Fibroblast of skin of abdomen (primary cell): ENCODE data around the gene SSBP3.
"Not testable (repeated sequence)": the region's sequence is repeated elsewhere in the genome, so short reads cannot be mapped to it uniquely, and the experiment has no call there.

Experiments
- DNase-seq: peaks from one replicate; pipeline ENCODE4 v3.0.0-alpha.2; 2013

SSBP3 gene

DNA sequence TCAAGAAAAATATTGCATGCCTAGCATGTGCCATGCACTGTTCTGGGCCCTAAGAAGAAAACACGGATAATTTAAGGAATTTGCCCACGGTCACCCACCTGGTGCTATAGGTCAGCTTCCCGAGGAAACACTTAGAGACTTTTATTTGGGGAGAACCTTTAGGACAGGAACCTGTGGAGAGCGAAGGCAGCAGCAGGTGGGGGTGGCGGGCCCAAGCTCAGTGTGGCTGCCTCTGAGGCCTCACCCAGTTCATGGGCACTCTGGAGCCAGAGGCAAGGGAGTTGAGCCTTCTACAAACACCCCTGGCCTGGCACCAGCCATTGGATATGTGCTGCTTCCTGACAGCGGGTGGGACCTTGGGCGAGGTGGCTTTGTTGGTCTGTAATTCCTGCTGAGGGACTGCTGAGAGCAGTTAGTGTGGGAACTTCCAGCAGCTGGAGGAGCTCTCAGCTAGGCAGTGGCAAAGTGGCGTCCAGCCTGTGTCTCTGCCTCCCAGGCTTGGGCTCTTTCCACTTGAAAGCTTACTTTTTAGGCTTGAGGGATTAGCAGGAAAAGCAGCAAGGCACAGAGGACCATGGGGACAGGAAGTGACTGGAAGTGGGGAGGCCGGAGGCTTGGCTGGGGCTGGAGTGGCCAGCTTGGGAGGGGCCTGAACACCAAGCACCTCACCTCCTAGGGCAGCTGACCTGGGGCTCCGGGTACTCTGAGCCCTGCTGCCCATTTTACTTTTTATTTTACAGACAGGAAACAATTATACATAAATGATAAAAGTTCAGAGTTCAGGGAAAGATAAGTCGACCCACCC, 187.1 kb downstream of the SSBP3 start:
- no peak for DNase-seq

DNA sequence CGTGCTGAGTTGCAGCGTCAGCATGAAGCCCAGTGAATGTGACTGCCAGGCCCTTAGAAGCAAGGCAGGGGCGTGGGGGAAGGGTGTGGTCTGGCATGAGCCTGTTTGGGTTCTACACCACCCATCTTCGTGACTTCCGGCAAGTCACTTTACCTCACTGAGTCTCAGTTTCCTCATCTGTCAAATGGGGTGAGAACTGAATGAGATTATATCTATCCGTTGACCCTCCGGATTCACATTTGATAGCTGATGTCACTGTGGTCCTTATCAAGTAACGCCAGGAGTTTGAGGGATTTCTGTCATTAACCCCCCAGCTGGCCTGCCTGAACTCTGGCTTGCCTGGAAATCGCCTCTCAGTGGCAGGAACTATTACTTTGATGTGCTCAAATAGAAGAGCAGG, 190.7 kb downstream of the SSBP3 start:
- DNase-seq: no peak

DNA sequence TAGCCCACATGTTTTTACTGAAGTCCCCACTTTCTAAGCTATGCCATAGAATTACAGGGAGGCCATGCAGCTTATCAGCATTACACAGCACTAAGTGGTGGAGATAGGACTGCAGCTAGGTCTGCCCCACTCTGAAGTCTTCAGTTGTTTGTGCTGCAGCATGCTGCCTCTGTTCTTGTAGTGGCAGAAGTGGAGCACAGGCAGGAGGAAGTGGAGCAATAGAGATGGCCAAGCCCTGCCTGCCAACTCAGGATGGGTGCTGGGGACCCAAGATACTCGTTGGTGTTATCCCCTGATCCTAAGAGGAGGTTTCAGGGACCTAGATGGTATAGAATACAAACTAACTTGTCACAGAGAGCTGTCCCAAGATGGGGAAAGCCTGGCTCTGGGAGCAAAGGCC, 193.3 kb downstream of the SSBP3 start:
- no peak for DNase-seq

DNA sequence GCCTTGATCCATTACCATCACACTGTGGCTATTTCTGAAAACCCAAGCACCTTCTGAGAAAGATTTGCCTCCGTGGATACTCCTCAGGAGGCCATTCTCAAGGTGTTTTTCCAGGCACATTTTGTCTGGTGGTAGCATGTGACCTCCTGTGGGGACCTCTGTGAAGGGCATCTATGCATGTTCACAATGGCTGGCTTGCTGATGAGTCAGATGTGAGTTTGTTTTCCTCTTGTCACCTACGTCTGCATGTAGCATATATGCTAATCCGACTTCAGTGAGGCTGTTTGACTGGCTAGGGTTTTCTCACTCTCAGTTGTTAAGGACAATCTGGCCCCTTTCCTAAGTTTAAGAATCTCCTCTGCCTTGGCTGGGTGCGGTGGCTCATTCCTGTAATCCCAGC, 198.3 kb downstream of the SSBP3 start:
- DNase-seq: not testable (repeated sequence)

DNA sequence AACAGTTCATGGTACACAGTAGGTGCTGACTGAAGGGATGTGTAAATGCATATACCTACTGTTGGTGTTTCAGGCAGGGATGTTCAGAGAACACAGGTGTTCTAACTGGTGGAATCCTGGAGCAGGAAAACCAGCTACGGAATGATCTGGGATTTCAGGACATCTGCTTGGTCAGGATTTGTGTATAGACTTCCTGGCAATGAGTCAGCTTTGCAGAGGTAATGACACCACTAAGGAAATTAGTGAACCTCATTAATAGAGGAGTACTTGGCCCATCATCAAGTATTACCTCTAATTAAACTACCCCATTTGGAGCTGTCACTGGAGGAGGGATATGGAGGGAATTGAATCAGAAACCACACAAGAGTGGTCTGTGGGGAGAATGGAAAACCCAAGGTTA, 198.9 kb downstream of the SSBP3 start:
- no peak for DNase-seq

DNA sequence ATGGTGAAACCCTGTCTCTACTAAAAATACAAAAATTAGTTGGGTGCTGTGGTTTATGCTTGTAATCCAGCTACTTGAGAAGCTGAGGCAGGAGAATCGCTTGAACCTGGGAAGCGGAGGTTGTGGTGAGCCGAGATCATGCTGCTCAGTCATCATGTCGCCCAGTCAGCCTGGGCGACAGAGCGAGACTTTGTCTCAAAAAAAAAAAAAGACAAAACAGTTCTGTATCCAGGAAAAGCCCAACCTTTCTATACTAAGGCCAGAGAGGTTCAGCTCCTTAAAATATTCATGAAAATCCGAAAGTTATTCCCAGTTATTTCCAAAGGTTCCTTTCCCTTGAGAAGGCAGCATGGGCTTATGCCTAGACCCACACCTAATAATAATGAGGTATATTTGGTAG, 202.0 kb downstream of the SSBP3 start:
- DNase-seq: no peak

DNA sequence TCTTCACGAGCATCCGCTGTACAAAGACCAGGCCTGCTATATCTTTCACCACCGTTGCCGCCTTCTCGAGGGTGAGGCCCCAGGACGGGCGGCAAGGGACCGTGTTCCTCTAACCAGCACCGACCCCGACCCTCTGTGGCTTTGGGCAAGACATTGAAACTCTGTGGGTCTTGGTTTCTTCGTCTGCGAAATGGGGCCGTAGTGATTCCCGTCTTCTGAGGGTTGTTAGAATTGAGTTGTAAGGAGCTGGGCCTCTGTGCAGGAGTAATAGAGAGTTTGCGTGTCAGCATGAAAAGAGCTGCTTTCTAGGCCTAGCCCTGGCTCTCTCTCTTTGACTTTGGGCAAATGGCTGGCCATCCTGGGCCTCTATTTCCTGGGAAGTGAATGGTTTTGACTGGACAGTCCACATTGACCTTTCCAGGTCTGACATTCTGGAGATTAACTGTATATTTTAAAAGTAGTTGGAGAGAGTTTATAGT, 205.6 kb downstream of the SSBP3 start:
- DNase-seq: no peak

DNA sequence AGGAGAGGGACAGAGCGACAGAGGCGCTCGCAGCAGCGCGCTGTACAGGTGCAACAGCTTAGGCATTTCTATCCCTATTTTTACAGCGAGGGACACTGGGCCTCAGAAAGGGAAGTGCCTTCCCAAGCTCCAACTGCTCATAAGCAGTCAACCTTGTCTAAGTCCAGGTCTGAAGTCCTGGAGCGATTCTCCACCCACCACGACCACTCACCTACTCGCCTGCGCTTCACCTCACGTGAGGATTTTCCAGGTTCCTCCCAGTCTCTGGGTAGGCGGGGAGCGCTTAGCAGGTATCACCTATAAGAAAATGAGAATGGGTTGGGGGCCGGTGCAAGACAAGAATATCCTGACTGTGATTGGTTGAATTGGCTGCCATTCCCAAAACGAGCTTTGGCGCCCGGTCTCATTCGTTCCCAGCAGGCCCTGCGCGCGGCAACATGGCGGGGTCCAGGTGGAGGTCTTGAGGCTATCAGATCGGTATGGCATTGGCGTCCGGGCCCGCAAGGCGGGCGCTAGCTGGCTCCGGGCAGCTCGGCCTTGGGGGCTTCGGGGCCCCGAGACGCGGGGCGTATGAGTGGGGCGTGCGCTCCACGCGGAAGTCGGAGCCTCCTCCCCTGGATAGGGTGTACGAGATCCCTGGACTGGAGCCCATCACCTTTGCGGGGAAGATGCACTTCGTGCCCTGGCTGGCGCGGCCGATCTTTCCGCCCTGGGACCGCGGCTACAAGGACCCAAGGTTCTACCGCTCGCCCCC, 206.3 kb downstream of the SSBP3 start, which contains the start of the genes CYB5RL and MRPL37:
Gene CYB5RL (minus strand): TSS at position 266 of the 754 bp plus-strand sequence. CDS start 4,414 bp downstream, outside the sequence.
Gene MRPL37 (plus strand): TSS at position 403 of the 754 bp plus-strand sequence. CDS start 77 bp downstream, at position 480.
- DNase-seq: peak; percentile 96

DNA sequence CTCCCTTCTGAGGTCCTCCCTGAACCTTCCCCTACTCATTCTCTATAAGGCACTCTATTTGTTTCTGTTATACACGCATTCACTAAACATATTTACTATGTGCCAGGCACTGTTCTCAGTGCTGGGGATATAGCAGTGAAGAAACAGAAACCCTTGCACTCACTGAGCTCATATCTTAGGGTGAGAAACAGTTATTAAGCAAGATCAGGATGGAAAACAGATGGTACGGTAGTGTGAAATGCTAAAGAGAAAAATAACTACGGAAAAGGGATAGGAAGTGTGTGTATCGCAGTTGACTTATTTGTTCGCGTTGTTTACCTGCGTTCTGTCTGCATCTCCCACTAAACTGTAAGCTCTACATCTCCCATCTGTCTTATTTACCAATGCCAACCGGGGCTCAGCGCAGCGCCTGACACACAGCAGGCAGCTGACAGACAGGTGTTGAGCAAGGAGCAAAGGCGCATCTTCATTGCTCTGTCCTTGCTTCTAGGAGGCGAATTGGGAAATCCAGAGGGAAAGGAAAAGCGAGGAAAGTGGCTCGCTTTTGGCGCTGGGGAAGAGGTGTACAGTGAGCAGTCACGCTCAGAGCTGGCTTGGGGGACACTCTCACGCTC, 206.9 kb downstream of the SSBP3 start:
- DNase-seq: no peak

DNA sequence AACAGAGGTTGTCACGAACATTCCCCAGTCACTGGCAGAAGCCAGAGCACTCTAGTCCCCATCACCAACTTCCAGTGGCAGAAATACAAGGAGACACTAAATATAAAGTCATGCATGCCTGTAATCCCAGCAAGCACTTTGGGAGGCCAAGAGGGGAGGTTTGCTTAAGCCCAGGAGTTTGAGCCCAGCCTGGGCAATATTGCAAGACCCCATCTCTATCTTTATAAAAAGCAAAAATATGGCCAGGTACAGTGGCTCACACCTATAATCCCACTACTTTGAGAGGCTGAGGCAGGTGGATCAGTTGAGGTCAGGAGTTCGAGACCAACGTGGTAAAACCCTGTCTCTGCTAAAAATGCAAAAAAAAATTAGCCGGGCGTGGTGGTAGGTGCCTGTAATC, 212.7 kb downstream of the SSBP3 start:
- no peak for DNase-seq

DNA sequence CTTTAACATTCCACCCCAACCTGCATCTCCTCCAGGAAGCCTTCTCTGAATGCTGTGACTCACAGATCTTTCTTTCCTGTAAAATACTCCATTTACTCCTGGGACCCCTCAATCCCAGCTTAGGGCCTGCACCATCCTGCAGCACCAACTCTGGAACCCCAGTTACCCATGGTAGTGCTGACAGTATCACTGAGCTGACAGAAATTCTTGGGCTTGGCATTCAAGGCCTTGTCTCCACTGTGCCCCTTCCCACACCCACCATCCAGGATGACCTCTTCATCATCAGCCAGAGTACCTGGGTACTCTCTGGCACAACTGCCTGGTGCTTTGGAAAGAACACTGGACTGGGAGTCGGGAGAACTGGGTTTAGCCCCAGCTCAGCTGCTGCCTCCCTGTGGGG, 214.7 kb downstream of the SSBP3 start:
- no peak for DNase-seq

DNA sequence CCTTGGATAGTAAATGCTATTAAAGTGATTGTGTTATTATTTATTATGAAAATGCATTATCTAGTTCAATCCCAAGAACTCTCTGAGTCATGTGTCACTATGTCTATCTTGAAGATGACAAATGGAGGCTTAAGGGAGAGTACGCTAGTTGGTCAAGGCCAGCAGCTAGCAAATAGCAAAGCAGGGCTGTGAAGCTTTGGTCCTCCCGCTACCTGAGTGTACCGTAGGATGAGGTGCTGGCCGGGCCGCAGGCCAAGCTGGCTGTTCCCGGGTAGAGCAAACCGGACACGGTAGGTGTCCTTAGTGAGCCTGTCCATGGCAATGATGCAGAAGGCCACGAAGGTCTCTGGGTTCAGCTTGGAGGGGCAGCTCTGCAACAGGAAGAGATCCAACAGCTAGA, 215.7 kb downstream of the SSBP3 start:
- DNase-seq: no peak

DNA sequence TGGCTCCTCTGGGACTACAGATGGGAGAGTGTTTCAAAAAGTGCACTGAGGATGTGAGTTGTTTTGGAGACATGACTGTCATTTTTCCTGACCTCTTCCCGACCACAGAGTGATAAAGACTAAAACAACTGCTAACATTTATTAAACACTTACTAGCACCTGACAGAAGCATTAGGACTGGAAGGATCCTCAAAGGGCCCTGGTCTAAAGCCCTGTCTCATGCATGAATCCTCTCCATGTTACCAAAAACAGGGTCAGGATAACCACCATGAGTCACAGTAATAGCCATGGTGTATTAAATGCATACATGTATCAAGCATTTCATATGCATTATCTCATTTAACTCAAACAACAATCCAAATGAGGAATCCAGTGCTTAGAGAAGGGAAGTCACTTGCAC, 217.9 kb downstream of the SSBP3 start:
- peak; percentile 8 for DNase-seq

DNA sequence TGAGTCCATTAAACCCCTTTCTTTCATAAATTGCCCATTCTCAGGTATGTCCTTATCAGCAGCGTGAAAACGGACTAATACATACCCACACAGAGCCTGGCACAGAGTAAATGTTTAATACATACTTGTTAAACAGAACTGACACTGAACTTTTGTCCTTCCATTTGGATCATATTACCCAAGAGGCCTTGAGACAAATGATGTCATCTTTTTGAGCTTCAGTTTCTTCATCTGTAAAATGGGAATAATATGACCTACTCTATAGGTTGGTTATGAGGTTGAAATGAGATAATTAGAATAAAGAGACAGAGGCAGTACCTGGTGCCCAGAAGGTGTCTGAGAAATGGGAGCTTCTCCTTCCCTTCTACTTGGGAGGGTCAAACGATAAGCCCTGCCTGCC, 220.1 kb downstream of the SSBP3 start:
- no peak for DNase-seq

DNA sequence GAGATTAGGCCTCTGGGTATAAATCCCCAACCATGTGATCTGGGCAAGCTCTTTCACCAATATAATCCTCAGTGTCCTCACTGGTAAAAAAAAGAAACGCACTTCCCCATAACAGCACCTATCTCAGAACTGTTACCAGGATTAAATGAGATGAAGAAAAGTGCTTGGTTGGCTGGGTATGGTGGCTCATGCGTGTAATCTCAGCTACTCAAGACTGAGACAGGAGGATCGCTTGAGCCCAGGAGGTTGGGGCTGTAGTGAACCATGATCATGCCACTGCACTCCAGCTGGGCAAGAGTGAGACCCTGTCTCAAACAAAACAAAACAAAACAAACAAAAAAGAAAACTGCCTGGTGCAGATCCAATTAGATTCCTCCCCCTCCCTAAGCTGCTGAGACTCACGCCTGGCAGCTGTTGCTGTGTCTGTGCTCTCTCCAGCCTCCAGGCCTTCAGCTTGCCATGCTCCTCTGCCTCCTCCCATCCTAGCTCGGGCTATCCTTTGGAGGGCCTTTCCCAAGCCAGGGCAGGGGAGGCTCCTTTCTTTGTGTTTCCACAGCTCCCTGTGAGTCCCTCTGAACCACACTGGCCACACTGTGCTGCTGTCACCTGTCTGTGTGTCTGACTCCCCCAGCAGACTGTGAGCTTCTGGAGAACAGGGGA, 225.4 kb downstream of the SSBP3 start:
- no peak for DNase-seq

DNA sequence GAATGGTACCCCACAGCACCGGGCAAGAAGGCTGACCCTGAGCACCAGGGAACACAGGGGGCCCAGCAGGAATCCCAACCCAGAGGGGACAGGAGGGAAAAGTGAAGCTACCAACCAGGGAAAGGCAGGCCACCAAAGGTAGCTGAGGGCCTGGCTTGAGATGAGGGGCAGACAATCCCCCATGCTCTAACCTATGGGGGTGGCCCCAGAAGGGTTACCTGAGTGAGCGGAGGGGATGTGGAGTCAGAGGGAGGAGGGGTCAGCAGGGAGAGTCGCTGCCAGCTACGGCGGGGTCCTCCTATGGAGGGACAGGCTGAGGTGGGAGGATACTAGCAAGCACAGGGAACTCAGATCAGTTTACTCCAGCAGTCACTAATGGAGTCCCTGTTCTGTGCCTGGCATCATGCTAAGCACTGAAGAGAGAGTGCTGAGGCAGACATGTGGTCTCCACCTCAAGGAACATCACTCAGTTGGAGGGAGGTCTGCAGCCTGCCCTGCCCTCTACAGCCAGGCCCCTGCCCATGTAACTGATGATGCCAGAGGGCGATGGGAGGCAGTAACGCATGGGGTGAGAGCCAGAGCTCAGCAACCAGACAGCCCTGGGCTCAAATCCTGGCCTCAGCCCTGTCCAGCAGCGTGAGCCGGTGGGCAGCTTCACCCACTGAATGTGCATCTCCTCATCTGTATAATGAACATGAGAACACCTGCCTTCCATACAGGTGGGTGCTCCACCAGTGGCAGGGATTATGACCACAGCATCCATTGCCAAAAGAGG, 227.7 kb downstream of the SSBP3 start:
- no peak for DNase-seq

DNA sequence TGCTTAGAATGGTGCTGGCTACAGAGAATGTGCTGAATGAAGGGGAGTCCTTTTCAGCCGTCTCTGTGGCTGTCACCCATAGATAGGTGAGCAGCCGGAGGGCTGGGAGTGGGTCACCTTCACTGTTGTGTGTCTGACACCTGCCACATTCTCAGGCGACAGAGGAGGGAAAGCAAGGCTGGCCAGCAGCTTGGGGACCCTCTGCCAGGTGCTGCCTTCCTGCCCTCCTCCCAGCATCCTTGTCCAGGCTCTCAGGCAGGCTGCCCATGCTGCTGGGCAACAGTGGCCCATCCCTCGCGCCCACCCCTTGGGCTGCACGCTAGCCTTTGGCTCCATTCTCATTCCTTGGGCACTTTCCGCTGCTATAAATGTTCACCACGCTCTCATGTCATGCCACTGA, 228.5 kb downstream of the SSBP3 start:
- DNase-seq: no peak

DNA sequence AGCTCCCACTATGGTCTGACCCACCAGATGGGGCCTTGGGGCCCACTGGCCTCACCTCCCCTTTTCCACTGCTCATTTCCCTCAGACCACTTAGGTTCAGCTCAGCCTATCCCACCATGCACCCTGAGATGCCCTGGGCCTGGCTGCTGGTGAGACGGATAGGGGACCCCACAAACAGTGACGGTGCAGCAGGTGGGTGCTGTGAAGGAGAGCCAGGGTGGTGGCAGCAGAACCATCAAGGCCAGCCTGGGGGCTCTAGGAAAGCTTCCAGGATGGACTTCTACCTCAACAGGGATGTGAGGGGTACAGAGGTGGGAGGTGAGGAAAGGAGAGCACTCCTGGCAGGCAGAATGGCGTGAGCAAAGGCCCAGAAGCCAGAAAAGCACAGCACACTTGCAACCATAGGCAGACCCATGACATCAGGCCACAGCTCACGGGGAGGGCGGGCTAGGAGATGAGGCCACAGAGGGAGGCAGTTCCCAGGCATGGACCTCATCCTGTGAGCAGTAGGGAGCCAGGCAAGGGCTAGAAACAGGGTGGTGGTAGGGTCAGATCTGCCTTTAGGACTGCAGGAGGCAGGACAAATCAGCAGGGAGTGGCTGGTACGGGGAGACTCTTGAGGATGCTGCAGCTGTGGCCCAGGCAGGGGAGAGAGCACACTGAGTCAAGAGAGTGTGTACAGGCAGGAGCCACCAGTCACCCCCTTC, 229.4 kb downstream of the SSBP3 start:
- no peak for DNase-seq
